IMR-90 (cell line): Measurements from ENCODE around the gene RFX4. TPM values are rescaled to one million over a fixed set of nuclear protein-coding genes. Genes with fewer than 3 reads are reported as not detected.

Source experiments
- ATAC-seq: fragments of 200-7000 bp; cut with Tn5 transposase; 2 replicates; pipeline ENCODE4 v1.9.1; 2020; ENCODE audit warnings: low read depth, mild to moderate bottlenecking, moderate library complexity
- BruUV-seq: library from RNA; stranded (reverse); fragments of 400-500 nt; replicated peaks from 2 replicates; lab custom pipeline; 2021; lab: Mats Ljungman, UMichigan
- CTCF ChIA-PET: fragments of 300-600 bp; formaldehyde crosslinking; extraction: SDS; loops from one replicate; lab custom pipeline; 2021; ENCODE audit warnings: antibody characterized with exemption; lab: Yijun Ruan, JAX
- POLR2A ChIA-PET: fragments of 300-600 bp; sonication (Branson Sonifier 250); formaldehyde crosslinking; loops from one replicate; lab custom pipeline; 2022; ENCODE audit warnings: antibody characterized with exemption; ENCODE audit not compliant: unreplicated experiment; lab: Charles Lee
- DNase-seq: peaks from one replicate; pipeline ENCODE4 v3.0.0; 2013
- H2AFZ ChIP-seq: replicated peaks from 2 replicates; pipeline ENCODE3; 2013; ENCODE audit warnings: low read length, mild to moderate bottlenecking; ENCODE audit not compliant: poor library complexity
- H2AK5ac ChIP-seq: 2 replicates; pipeline ENCODE4 v1.6.1; 2013; ENCODE audit warnings: low read depth, low read length, inconsistent platforms
- H2AK9ac ChIP-seq: replicated peaks from 2 replicates; pipeline ENCODE3; 2013; ENCODE audit warnings: mild to moderate bottlenecking, low read depth, low read length, moderate library complexity; ENCODE audit not compliant: poor library complexity
- H2BK120ac ChIP-seq: 2 replicates; pipeline ENCODE4 v1.6.1; 2013; ENCODE audit warnings: low read depth, low read length, inconsistent platforms
- H2BK15ac ChIP-seq: 3 replicates; pipeline ENCODE4 v1.6.1; 2013; ENCODE audit warnings: low read depth, low read length, inconsistent platforms
- H2BK20ac ChIP-seq: 2 replicates; pipeline ENCODE4 v1.6.1; 2013; ENCODE audit warnings: low read depth, mild to moderate bottlenecking, inconsistent platforms, low read length, moderate library complexity
- H2BK5ac ChIP-seq: 2 replicates; pipeline ENCODE4 v1.6.1; 2013; ENCODE audit warnings: mild to moderate bottlenecking, low read depth, low read length, inconsistent platforms; ENCODE audit not compliant: poor library complexity, severe bottlenecking
- H3K14ac ChIP-seq: replicated peaks from 2 replicates; pipeline ENCODE4 v1.6.1; 2013; ENCODE audit warnings: low read depth, low read length, inconsistent platforms
- H3K18ac ChIP-seq: 2 replicates; pipeline ENCODE4 v1.6.1; 2013; ENCODE audit warnings: low read depth, low read length, control low read depth
- H3K23ac ChIP-seq: 2 replicates; pipeline ENCODE4 v1.6.1; 2013; ENCODE audit warnings: low read depth, low read length, inconsistent platforms
- H3K27ac ChIP-seq: 2 replicates; pipeline ENCODE4 v1.5.1; 2013; ENCODE audit warnings: mild to moderate bottlenecking, control low read depth, low read length; ENCODE audit not compliant: insufficient read depth
- H3K27me3 ChIP-seq: 2 replicates; pipeline ENCODE4 v1.6.1; 2013; ENCODE audit warnings: low read length; ENCODE audit not compliant: control insufficient read depth, insufficient read depth
- H3K36me3 ChIP-seq: 2 replicates; pipeline ENCODE4 v1.6.1; 2013; ENCODE audit warnings: low read length, mixed read lengths; ENCODE audit not compliant: control insufficient read depth, insufficient read depth
- H3K4ac ChIP-seq: 2 replicates; pipeline ENCODE4 v1.6.1; 2013; ENCODE audit warnings: low read depth, low read length, inconsistent platforms
- H3K4me1 ChIP-seq: 2 replicates; pipeline ENCODE4 v1.6.1; 2013; ENCODE audit warnings: low read length, mixed read lengths; ENCODE audit not compliant: control insufficient read depth, insufficient read depth
- H3K4me2 ChIP-seq: 2 replicates; pipeline ENCODE4 v1.6.1; 2013; ENCODE audit warnings: low read depth, mild to moderate bottlenecking, control low read depth, low read length, moderate library complexity
- H3K4me3 ChIP-seq: 2 replicates; pipeline ENCODE4 v1.5.1; 2013; ENCODE audit warnings: low read depth, mild to moderate bottlenecking, control low read depth, low read length, moderate library complexity; ENCODE audit not compliant: insufficient read depth
- H3K56ac ChIP-seq: 2 replicates; pipeline ENCODE4 v1.6.1; 2013; ENCODE audit warnings: low read length, inconsistent platforms; ENCODE audit not compliant: insufficient read depth; ENCODE audit errors: extremely low read depth
- H3K79me1 ChIP-seq, 2 experiments: 2 replicates each; pipeline ENCODE4 v1.6.1; 2013; ENCODE audit warnings: low read length in 2 of 2, inconsistent platforms in 1 of 2, low read depth in 1 of 2
- H3K9ac ChIP-seq: 2 replicates; pipeline ENCODE4 v1.6.1; 2013; ENCODE audit warnings: low read depth, low read length, control low read depth
- H3K9me1 ChIP-seq: 2 replicates; pipeline ENCODE4 v1.6.1; 2013; ENCODE audit warnings: low read length, inconsistent platforms; ENCODE audit not compliant: insufficient read depth
- H3K9me3 ChIP-seq: 2 replicates; pipeline ENCODE4 v1.6.1; 2013; ENCODE audit warnings: low read length; ENCODE audit not compliant: control insufficient read depth, insufficient read depth
- H4K20me1 ChIP-seq: 2 replicates; pipeline ENCODE4 v1.6.1; 2013; ENCODE audit warnings: low read length, inconsistent platforms; ENCODE audit not compliant: insufficient read depth
- H4K5ac ChIP-seq: 2 replicates; pipeline ENCODE4 v1.6.1; 2013; ENCODE audit warnings: mild to moderate bottlenecking, low read depth, low read length, control low read depth
- H4K8ac ChIP-seq, 2 experiments: 2 replicates each; pipeline ENCODE4 v1.6.1; 2013; ENCODE audit warnings: low read depth in 2 of 2, low read length in 2 of 2, control low read depth in 1 of 2, inconsistent platforms in 1 of 2
- H4K91ac ChIP-seq: 2 replicates; pipeline ENCODE4 v1.6.1; 2013; ENCODE audit warnings: low read depth, low read length, inconsistent platforms; ENCODE audit not compliant: insufficient read depth
- BHLHE40 ChIP-seq: fragments of 150-350 bp; IDR thresholded peaks from 2 replicates; pipeline ENCODE4 v1.6.1; 2016; ENCODE audit warnings: mild to moderate bottlenecking, low read depth, low read length
- CEBPB ChIP-seq: IDR thresholded peaks from 2 replicates; pipeline ENCODE4 v1.6.1; 2012; ENCODE audit warnings: low read depth, low read length, improper control_type of control experiment
- CTCF ChIP-seq: conservative IDR thresholded peaks from 2 replicates; pipeline ENCODE4 v1.5.1; 2012; ENCODE audit warnings: mild to moderate bottlenecking, low read depth, low read length, improper control_type of control experiment
- ELK1 ChIP-seq: fragments of 150-350 bp; IDR thresholded peaks from 2 replicates; pipeline ENCODE4 v1.6.1; 2016; ENCODE audit warnings: low read depth, mild to moderate bottlenecking, low read length, moderate library complexity, borderline replicate concordance
- FOS ChIP-seq: fragments of 150-350 bp; IDR thresholded peaks from 2 replicates; pipeline ENCODE4 v1.6.1; 2016; ENCODE audit warnings: low read depth, low read length
- MAFK ChIP-seq: IDR thresholded peaks from 2 replicates; pipeline ENCODE4 v1.6.1; 2012; ENCODE audit warnings: low read depth, low read length, improper control_type of control experiment
- NFE2L2 ChIP-seq: fragments of 150-350 bp; IDR thresholded peaks from 2 replicates; pipeline ENCODE4 v1.6.1; 2016; ENCODE audit warnings: low read depth, mild to moderate bottlenecking, low read length
- POLR2A ChIP-seq: IDR thresholded peaks from 2 replicates; pipeline ENCODE4 v1.6.1; 2012; ENCODE audit warnings: mild to moderate bottlenecking, low read depth, low read length
- RAD21 ChIP-seq: IDR thresholded peaks from 2 replicates; pipeline ENCODE4 v1.6.1; 2012; ENCODE audit warnings: low read length, improper control_type of control experiment
- RCOR1 ChIP-seq: IDR thresholded peaks from 2 replicates; pipeline ENCODE4 v1.6.1; 2012; ENCODE audit warnings: mild to moderate bottlenecking, low read length, improper control_type of control experiment; ENCODE audit not compliant: insufficient replicate concordance
- RFX5 ChIP-seq: IDR thresholded peaks from 2 replicates; pipeline ENCODE4 v1.8.0; 2012; ENCODE audit warnings: low read depth, mild to moderate bottlenecking, low read length, moderate library complexity
- SMC3 ChIP-seq: fragments of 150-350 bp; IDR thresholded peaks from 2 replicates; pipeline ENCODE4 v1.6.1; 2016; ENCODE audit warnings: low read depth, mild to moderate bottlenecking, antibody characterized with exemption, low read length, moderate library complexity
- WGBS, 2 experiments: methylation state at CpG; one replicate each; pipeline versions ENCODE4 v1.1.5 to v1.1.7; 2013; ENCODE audit warnings: missing lambda C conversion rate in 2 of 2; ENCODE audit not compliant: insufficient read length in 1 of 2; ENCODE audit errors: extremely low coverage in 2 of 2; 5-methylcytosine and 5-hydroxymethylcytosine counted together
- dilution Hi-C: fragments of 300-500 bp; cut with HindIII; formaldehyde crosslinking; loops from one replicate; pipeline ENCODE4 v1.14.3; 2018; ENCODE audit warnings: low sequenced_read_pairs; ENCODE audit not compliant: unreplicated experiment
- in situ Hi-C: fragments of 300-500 bp; cut with MboI; formaldehyde crosslinking; loops from 3 replicates; pipeline ENCODE4 v1.14.3; 2019; ENCODE audit warnings: low sequenced_read_pairs, inconsistent platforms, mixed read lengths
- intact Hi-C: fragments of 100-400 bp; cut with micrococcal nuclease; formaldehyde crosslinking; loops from 2 replicates; pipeline ENCODE4 v1.10.0; 2022
- polyA plus RNA-seq, 3 experiments: library from polyadenylated mRNA; depleted of rRNA; stranded (reverse); fragments of >200 nt; gene quantifications; 2 replicates each; pipeline ENCODE4 v1.2.3, GENCODE V29; 2012; ENCODE audit warnings: low replicate concordance in 1 of 3
- total RNA-seq: library from RNA; depleted of rRNA; stranded (reverse); fragments of >200 nt; gene quantifications from 2 replicates; pipeline ENCODE4 v1.2.3, GENCODE V29; 2012
- TF ChIP-seq, protein P1 (sequence below): fragments of 150-350 bp; IDR thresholded peaks from 2 replicates; pipeline ENCODE4 v1.6.1; 2017; ENCODE audit warnings: mild to moderate bottlenecking, antibody characterized with exemption, low read length, low read depth

RFX4 gene
- total and polyA plus RNA-seq, 2 of the 4 experiments (the other 2 are of a cell fraction): not detected

DNA sequence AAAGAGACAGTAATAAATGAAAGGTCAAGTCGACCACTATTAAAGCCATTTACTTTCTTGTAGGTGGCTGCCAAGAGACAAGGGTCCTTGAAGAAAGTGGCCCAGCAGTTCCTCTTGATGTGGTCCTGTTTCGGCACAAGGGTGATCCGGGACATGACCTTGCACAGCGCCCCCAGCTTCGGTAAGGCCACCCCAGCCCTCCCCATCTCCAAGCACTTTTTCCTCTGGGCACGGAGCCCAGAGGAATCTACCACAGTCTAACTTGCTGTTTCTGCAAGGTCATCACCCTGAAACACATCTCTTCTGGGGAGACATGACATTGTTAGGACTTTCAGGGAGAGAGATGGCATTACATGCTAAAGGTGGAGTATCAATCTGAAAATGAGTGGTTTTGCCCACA lies 137.9 kb downstream of the RFX4 start:
- no peak overlapping the region for H3K4me3 ChIP-seq
- no peak overlapping the region for H2AK5ac ChIP-seq
- WGBS, 2 experiments: 68% methylated on average over 4 of the region's 6 CpGs; no CpG with 5 or more reads in 1 of the 2 experiments
- no peaks in the 10 kb centered on the region for H3K4me1 ChIP-seq
- no peak overlapping the region for H2BK120ac ChIP-seq
- H3K56ac ChIP-seq: no peak overlapping the region
- in situ Hi-C loops: no loop called here
- H2BK5ac ChIP-seq: no peak overlapping the region
- no peak overlapping the region for H4K8ac ChIP-seq
- DNase-seq (no peak), ATAC-seq (no peak)
- H2BK20ac ChIP-seq: no peak overlapping the region
- H3K9me1 ChIP-seq: no peaks in the 10 kb centered on the region
- peaks cover 3% of the 10 kb centered on the region; the same call in 1 of the 2 replicates for H3K27me3 ChIP-seq
- H3K23ac ChIP-seq: no peak overlapping the region
- H3K4me2 ChIP-seq: no peak overlapping the region
- H2AK9ac ChIP-seq: no peak overlapping the region
- no peak overlapping the region for H4K91ac ChIP-seq
- CTCF ChIA-PET: no interaction called here
- dilution Hi-C loops: no loop called here
- no peaks in the 10 kb centered on the region for H4K20me1 ChIP-seq
- TF ChIP-seq CTCF: no peak
- TF ChIP-seq SMC3: no peak
- TF ChIP-seq RFX5: no peak
- TF ChIP-seq, protein P1, sequence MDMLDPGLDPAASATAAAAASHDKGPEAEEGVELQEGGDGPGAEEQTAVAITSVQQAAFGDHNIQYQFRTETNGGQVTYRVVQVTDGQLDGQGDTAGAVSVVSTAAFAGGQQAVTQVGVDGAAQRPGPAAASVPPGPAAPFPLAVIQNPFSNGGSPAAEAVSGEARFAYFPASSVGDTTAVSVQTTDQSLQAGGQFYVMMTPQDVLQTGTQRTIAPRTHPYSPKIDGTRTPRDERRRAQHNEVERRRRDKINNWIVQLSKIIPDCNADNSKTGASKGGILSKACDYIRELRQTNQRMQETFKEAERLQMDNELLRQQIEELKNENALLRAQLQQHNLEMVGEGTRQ: no peak
- no peak for TF ChIP-seq RCOR1
- no peak for TF ChIP-seq BHLHE40
- TF ChIP-seq FOS: no peak
- no peak for TF ChIP-seq ELK1
- TF ChIP-seq MAFK: no peak
- TF ChIP-seq POLR2A: no peak
- TF ChIP-seq CEBPB: no peak
- TF ChIP-seq RAD21: no peak
- TF ChIP-seq NFE2L2: no peak
- H4K5ac ChIP-seq: no peak overlapping the region
- H3K9ac ChIP-seq: no peak overlapping the region
- no peak overlapping the region for H2AFZ ChIP-seq
- H3K14ac ChIP-seq: no peak overlapping the region
- BruUV-seq: no TSS peak
- intact Hi-C loops: no loop called here
- H3K79me1 ChIP-seq: no peaks in the 10 kb centered on the region
- H3K9me3 ChIP-seq: no peaks in the 10 kb centered on the region
- POLR2A ChIA-PET: no interaction called here
- H3K4ac ChIP-seq: no peak overlapping the region
- no peak overlapping the region for H2BK15ac ChIP-seq
- no peak overlapping the region for H3K18ac ChIP-seq
- H3K36me3 ChIP-seq: no peaks in the 10 kb centered on the region
- no peak overlapping the region for H3K27ac ChIP-seq
